Parathyroid adenoma (tissue), 2 donors: ENCODE results near the gene SYNJ2.
A peak's percentile ranks its signal among the peaks of the same experiment; 100 is the strongest.

Source experiments
- H2AFZ ChIP-seq: fragments of 300-600 bp; sonication (generic); one replicate; pipeline ENCODE4 v1.7.0; 2017; ENCODE audit warnings: antibody characterized with exemption, mild to moderate bottlenecking
- H3K27ac ChIP-seq: fragments of 300-600 bp; sonication (generic); one replicate; pipeline ENCODE4 v1.7.0; 2017
- H3K27me3 ChIP-seq: fragments of 300-600 bp; sonication (generic); one replicate; pipeline ENCODE4 v1.7.0; 2017; ENCODE audit warnings: low read length; ENCODE audit not compliant: control insufficient read depth, insufficient read depth
- H3K36me3 ChIP-seq: fragments of 300-600 bp; sonication (generic); one replicate; pipeline ENCODE4 v1.7.0; 2017; ENCODE audit warnings: low read length; ENCODE audit not compliant: control insufficient read depth, insufficient read depth
- H3K4me1 ChIP-seq: fragments of 300-600 bp; sonication (generic); one replicate; pipeline ENCODE4 v1.7.0; 2017; ENCODE audit warnings: control low read depth
- H3K4me2 ChIP-seq: fragments of 300-600 bp; sonication (generic); one replicate; pipeline ENCODE4 v1.7.0; 2017; ENCODE audit warnings: low read length
- H3K4me3 ChIP-seq: fragments of 300-600 bp; sonication (generic); one replicate; pipeline ENCODE4 v1.7.0; 2017; ENCODE audit warnings: low read depth, low read length
- H3K79me2 ChIP-seq: fragments of 300-600 bp; sonication (generic); one replicate; pipeline ENCODE4 v1.7.0; 2017; ENCODE audit warnings: control low read depth
- H3K9ac ChIP-seq: fragments of 300-600 bp; sonication (generic); one replicate; pipeline ENCODE4 v1.7.0; 2017; ENCODE audit warnings: mild to moderate bottlenecking
- H3K9me3 ChIP-seq: fragments of 300-600 bp; sonication (generic); one replicate; pipeline ENCODE4 v1.7.0; 2017; ENCODE audit warnings: low read length; ENCODE audit not compliant: control insufficient read depth
- TF ChIP-seq, protein P1 (sequence below): fragments of 300-600 bp; sonication (generic); IDR thresholded peaks from one replicate; pipeline ENCODE4 v1.7.0; 2017; ENCODE audit warnings: antibody characterized with exemption, mild to moderate bottlenecking
- donor health status: primary hyperparathyroidism.

SYNJ2 gene

DNA sequence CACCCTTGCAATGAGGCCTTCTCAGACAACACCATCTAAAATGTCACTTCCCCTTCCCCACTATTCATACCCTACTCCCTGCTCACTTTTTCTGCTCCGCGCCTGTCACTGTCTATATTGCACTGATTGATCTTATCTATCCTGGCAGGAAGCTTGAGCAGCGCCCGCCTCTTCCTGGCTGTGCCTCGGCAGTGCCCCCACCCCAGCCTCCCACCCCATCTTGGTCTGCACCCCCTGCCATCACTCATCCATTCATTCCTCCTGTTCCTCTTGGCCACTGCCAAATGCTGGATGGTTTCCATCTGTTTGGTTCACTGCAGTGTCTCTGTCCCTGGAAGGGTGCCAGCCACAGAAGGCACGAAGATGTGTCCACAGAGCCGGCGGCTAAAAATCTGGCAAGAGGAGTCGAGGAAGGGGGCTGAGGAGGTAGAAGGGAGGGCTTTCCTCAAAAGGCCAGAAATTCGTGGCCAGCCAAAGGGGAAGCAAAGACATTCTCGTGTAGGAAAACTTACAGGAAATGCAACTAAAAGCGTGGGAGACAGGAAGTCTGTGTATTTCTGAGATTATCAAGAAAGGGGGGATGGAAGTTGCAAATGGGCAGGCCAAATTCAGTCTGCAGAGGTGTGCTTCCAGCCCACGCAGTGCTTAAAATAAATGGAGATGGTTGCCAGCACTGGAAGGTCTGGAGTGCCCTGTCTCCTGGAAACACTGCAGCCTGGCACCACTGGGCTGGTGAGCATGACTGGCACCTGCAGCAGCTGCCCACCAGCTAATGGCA, 27.6 kb downstream of the SYNJ2 start:
- peak overlapping the region; percentile 51 for H3K27ac ChIP-seq
- no peaks in the 10 kb centered on the region for H3K79me2 ChIP-seq
- H3K4me3 ChIP-seq = no peak overlapping the region
- no peak overlapping the region for H3K9ac ChIP-seq
- no peaks in the 10 kb centered on the region for H3K36me3 ChIP-seq
- H3K9me3 ChIP-seq = no peaks in the 10 kb centered on the region
- TF ChIP-seq, protein P1, sequence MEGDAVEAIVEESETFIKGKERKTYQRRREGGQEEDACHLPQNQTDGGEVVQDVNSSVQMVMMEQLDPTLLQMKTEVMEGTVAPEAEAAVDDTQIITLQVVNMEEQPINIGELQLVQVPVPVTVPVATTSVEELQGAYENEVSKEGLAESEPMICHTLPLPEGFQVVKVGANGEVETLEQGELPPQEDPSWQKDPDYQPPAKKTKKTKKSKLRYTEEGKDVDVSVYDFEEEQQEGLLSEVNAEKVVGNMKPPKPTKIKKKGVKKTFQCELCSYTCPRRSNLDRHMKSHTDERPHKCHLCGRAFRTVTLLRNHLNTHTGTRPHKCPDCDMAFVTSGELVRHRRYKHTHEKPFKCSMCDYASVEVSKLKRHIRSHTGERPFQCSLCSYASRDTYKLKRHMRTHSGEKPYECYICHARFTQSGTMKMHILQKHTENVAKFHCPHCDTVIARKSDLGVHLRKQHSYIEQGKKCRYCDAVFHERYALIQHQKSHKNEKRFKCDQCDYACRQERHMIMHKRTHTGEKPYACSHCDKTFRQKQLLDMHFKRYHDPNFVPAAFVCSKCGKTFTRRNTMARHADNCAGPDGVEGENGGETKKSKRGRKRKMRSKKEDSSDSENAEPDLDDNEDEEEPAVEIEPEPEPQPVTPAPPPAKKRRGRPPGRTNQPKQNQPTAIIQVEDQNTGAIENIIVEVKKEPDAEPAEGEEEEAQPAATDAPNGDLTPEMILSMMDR = no peak
- peaks cover 9% of the 10 kb centered on the region for H3K4me1 ChIP-seq
- H3K4me2 ChIP-seq = peak overlapping the region; percentile 18
- H3K27me3 ChIP-seq = no peaks in the 10 kb centered on the region
- peak overlapping the region; percentile 66 for H2AFZ ChIP-seq

GRCh38 chr6:158009935-158010585, 28.4 kb downstream of the SYNJ2 start:
- no peak overlapping the region for H3K4me2 ChIP-seq
- no peak overlapping the region for H3K4me3 ChIP-seq
- no peak overlapping the region for H3K27ac ChIP-seq
- H3K9me3 ChIP-seq = no peaks in the 10 kb centered on the region
- peaks cover 9% of the 10 kb centered on the region for H3K4me1 ChIP-seq
- no peak overlapping the region for H2AFZ ChIP-seq
- H3K9ac ChIP-seq = no peak overlapping the region
- H3K36me3 ChIP-seq = no peaks in the 10 kb centered on the region
- no peaks in the 10 kb centered on the region for H3K79me2 ChIP-seq
- TF ChIP-seq, protein P1 = no peak
- no peaks in the 10 kb centered on the region for H3K27me3 ChIP-seq

DNA sequence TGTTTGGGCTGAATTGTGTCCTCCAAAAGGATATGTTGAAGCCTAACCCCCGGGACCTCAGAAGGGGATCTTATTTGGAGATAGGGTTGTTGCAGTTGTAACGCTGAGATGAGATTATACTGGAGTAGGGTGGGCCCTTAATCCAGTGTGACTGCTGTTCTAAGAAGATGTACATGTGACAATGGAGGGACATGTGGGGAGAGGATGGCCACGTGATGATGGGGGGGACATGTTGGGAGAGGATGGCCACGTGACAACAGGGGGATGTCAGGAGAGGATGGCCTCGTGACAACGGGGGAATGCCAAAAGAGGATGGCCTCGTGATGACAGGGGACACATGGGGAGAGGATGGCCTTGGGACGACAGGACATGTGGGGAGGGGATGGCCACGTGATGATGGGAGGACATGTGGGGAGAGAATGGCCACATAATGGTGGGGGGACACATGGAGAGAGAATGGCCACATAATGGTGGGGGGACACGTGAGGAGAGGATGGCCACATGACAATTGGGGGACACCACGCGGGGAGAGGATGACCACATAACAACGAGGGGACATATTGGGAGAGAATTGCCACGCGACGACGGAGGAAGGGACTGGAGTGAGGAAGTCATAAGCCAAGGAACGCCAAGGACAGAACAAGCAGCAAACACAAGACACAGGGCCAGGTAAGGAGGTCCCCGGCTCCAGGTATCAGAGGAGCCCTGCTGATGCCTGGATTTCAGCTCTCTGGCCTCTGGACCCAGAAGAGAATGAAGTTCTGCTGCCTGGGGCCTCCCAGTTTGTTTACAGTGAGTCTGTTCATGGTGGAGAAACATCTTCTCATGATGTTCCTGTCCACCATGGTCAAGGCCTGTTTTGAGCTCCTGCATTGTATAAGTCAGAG, 29.2 kb downstream of the SYNJ2 start:
- no peak overlapping the region for H3K27ac ChIP-seq
- no peak overlapping the region for H2AFZ ChIP-seq
- H3K79me2 ChIP-seq = no peaks in the 10 kb centered on the region
- H3K4me1 ChIP-seq = peaks cover 9% of the 10 kb centered on the region
- H3K9me3 ChIP-seq = no peaks in the 10 kb centered on the region
- TF ChIP-seq, protein P1 = no peak
- no peaks in the 10 kb centered on the region for H3K36me3 ChIP-seq
- H3K4me3 ChIP-seq = no peak overlapping the region
- H3K4me2 ChIP-seq = no peak overlapping the region
- H3K27me3 ChIP-seq = no peaks in the 10 kb centered on the region
- no peak overlapping the region for H3K9ac ChIP-seq

DNA sequence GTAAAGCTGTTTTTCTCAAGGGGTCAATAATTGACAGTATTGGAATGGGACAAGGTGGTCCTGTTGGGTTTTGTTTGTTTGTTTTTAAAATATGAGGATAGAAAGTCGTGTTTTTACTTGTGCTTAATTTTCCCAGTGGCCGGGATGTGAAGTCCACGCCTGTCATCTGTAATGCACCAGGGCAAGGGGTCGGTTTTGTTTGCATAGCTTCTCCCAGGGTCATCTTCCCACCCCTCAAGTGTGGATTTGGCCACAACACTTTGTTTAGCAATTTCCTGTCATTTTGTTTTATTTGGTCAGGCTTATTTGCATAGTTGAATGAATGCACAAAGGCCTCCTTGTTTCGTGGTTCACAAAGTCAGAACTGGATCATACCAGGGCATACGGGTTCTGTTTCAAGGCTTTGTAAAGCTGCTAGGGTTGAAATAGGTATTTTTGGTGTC, 29.8 kb downstream of the SYNJ2 start:
- Histone ChIP-seq H3K36me3 (no peaks in the 10 kb centered on the region), H2AFZ (no peak overlapping the region), H3K27me3 (no peaks in the 10 kb centered on the region), H3K4me3 (no peak overlapping the region), H3K27ac (no peak overlapping the region), H3K4me2 (no peak overlapping the region), H3K9ac (no peak overlapping the region), H3K4me1 (peaks cover 9% of the 10 kb centered on the region), H3K79me2 (no peaks in the 10 kb centered on the region), H3K9me3 (no peaks in the 10 kb centered on the region)
- TF ChIP-seq, protein P1 = no peak
